H1 (cell line): ENCODE results near the gene SIGLEC12. TPM values are rescaled to one million over a fixed set of nuclear protein-coding genes. Genes with fewer than 3 reads are reported as not detected.

Experiments used
- CHD1 ChIP-seq: IDR thresholded peaks from 2 replicates; pipeline ENCODE4 v1.6.1; 2012; ENCODE audit warnings: low read depth, low read length, improper control_type of control experiment
- CTBP2 ChIP-seq: IDR thresholded peaks from 2 replicates; pipeline ENCODE4 v1.7.0; 2011; ENCODE audit warnings: borderline replicate concordance, mild to moderate bottlenecking, moderate library complexity, mixed read lengths, low read length; ENCODE audit not compliant: insufficient read depth, insufficient read length
- MAFK ChIP-seq: IDR thresholded peaks from 2 replicates; pipeline ENCODE4 v1.6.1; 2012; ENCODE audit warnings: low read depth, mild to moderate bottlenecking, improper control_type of control experiment, low read length
- RAD21 ChIP-seq, 2 experiments: IDR thresholded peaks in 1 of 2; conservative IDR thresholded peaks in 1 of 2; 2 replicates each; pipeline ENCODE4 v1.6.1; 2011; ENCODE audit warnings: low read depth in 2 of 2, low read length in 2 of 2, improper control_type of control experiment in 1 of 2, inconsistent platforms in 1 of 2, mild to moderate bottlenecking in 1 of 2, moderate library complexity in 1 of 2
- RXRA ChIP-seq: IDR thresholded peaks from 2 replicates; pipeline ENCODE4 v1.6.1; 2011; ENCODE audit warnings: low read depth, mild to moderate bottlenecking, low read length, moderate library complexity; ENCODE audit not compliant: insufficient read depth
- TAF1 ChIP-seq: IDR thresholded peaks from 2 replicates; pipeline ENCODE4 v1.6.1; 2011; ENCODE audit warnings: mild to moderate bottlenecking, low read depth, low read length
- TAF7 ChIP-seq: optimal IDR thresholded peaks from 2 replicates; pipeline ENCODE3; 2011; ENCODE audit warnings: low read depth, mild to moderate bottlenecking, inconsistent platforms, low read length, moderate library complexity, borderline replicate concordance
- polyA plus RNA-seq, 7 experiments: library from polyadenylated mRNA; depleted of rRNA in 3 of 7; stranded (reverse) in 5 of 7; unstranded in 2 of 7; fragments of >200 nt in 5 of 7; fragments of 200-250 nt in 2 of 7; gene quantifications; 1 replicate in 5 of 7; 2 replicates in 1 of 7; 4 replicates in 1 of 7; pipeline versions ENCODE4 v1.2.1 to v1.2.3, GENCODE V29; 2011 to 2013; ENCODE audit warnings: missing spikeins in 2 of 7, mixed read lengths in 2 of 7
- total RNA-seq: library from RNA; stranded (reverse); fragmentation: NEBNext Ultra II Directional; extraction: Animal tissue kit (Norgen Biotek cat#: 25700); gene quantifications from 2 replicates; pipeline ENCODE4 v1.2.1, GENCODE V29; 2021

SIGLEC12 gene
- total and polyA plus RNA-seq, 2 of the 8 experiments (the other 6 are each of a cell fraction or from before 2014, with no cell fraction given), result not detected

DNA sequence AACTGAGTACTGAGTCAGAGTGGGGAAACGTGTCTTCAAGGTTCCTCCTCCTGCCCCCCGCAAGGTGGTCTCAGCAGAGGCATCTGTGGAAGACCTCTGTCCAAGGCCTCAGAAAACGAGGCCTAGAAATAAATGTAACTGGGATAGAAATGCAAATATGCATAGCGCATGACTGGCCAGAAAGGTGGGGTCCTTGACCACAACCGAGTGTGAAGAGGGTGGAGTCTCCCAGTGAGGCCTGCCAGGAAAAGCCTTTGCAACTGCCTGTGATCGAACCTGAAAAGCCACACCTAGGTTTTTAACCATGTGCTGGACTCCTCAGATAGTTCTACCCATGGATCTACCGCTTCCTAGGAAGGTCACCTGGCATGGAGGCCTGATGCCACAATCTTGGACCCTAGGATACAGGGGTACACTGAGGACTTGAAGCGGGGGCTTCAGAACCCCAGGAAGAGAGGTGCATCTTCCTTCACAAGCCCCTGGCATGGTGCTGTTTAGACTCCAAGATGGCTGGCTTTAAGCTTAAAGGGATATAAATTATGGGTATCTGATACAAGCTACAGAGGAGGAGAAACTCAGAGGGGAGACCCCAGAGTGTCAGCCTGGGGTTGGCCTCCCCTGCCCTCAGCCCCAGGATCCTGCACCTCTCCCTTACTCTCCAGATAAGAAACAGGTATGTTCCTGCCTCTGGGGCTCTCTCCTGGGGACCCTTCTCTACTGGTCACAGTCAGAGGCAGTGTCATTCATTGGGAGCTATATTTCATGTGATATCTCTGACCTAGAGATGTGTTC, 48.1 kb upstream of the SIGLEC12 start (continued):
- TF ChIP-seq TAF7, result no peak
- TF ChIP-seq TAF1, result no peak
- TF ChIP-seq RXRA, result no peak
- no peak for TF ChIP-seq RAD21 (IDR thresholded peaks at IDR 0.05 in 1 of 2, conservative IDR thresholded peaks at IDR 0.05 in 1 of 2; ENCODE audit: low read depth in 2 of 2, low read length in 2 of 2)
- TF ChIP-seq CTBP2, result no peak
- no peak for TF ChIP-seq MAFK
- no peak for TF ChIP-seq CHD1
